Measurements from ENCODE around the gene MIDN.
A peak's percentile ranks its signal among the peaks of the same experiment; 100 is the strongest.

The MIDN gene

DNA sequence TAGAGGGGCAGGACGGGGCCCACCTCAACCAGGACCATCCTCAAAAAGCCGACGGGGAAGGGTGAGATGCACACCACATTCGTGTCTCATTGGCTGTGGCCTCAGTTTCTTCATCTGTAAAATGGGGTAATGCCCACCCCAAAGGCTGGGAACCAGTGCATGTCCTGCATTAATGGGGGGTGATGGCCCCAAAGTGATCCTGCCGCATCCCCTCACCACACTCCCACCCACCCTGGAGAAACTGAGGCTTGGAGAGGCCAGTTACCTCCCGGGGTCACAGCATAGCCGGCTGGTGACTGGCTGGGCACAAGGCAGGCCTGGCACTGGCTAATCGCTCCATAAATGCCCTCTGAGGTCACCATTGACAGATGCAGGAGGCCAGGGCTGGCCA, 640 bp upstream of the MIDN start:
- no peak for DNase-seq

DNA sequence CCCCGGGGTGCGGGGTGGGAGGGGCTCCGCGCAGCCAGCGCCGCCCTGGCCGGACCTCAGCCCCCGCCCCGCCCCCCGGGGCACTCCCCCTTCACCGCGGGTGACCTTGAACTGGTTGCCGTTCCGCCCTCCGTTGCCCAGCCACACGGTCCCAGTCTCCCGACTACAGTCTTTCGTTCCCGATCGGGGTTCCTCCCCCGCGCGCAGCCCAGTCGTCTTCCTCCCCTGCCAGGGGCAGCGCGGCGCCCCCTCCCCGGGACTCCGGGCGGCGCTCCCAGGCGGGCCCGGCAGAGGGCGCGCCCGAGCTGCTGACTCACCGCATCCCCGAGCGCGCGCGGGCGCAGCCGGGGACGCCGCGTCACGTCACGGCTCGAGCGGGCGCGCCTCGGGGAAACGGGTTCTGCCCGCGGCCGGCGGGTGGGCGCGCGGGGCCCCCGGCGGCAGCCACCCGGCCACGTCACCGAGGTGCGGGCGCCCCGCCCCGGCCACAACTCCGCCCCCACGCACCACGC, 459 bp downstream of the MIDN start:
- peak; percentile 65 for DNase-seq

DNA sequence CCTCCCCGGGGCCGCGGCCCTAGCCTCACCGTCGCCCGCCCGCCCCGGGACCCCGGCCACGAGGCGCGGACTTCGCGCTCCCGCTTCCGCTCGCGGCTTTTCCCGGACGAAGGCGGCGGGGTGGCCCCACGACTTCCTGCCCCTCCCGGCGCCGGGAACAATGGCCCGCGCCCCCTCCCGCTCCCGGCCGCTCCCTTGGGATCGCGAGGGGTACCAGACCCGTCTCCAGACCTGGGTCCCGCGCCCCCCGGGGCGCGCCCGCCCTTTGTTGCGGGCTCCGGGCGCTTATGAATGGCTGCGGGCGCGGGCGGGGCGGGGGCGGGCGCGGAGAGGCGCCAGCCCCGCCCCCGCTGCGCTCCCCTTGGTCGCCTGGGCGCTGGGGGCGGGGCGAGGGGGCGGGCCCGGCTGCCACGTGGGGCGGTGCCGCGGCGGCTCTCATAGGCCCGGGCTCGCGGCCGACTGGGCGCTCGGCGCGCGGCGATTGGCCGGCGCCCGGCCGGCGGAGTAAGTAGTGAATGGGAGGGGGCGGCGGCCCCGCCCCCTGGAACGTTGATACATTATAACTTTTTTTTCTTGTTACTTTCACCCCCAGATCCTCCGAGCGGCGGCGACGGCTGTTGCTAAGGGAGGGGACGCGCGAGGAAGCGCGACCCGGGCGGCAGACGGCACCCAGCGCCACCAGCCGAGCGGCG, 1.1 kb downstream of the MIDN start:
- peak; percentile 95 for DNase-seq

DNA sequence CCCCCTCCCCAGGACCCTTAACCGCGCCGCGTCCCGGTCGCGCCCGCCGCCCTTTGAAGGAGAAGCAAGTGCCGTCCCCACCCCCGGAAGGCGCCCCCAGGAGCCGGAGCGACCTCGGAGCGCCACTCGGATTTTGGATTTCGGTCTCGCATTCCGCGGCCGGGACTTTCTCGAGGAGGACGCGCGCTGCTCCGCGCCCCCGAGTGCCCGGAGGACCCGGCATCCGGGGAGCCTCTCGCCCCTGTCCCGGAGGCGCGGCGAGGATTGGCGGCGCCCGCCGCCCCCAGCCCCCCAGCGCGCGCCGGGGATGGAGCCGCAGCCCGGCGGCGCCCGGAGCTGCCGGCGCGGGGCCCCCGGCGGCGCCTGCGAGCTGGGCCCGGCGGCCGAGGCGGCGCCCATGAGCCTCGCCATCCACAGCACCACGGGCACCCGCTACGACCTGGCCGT, 1.6 kb downstream of the MIDN start:
- DNase-seq, result no peak

DNA sequence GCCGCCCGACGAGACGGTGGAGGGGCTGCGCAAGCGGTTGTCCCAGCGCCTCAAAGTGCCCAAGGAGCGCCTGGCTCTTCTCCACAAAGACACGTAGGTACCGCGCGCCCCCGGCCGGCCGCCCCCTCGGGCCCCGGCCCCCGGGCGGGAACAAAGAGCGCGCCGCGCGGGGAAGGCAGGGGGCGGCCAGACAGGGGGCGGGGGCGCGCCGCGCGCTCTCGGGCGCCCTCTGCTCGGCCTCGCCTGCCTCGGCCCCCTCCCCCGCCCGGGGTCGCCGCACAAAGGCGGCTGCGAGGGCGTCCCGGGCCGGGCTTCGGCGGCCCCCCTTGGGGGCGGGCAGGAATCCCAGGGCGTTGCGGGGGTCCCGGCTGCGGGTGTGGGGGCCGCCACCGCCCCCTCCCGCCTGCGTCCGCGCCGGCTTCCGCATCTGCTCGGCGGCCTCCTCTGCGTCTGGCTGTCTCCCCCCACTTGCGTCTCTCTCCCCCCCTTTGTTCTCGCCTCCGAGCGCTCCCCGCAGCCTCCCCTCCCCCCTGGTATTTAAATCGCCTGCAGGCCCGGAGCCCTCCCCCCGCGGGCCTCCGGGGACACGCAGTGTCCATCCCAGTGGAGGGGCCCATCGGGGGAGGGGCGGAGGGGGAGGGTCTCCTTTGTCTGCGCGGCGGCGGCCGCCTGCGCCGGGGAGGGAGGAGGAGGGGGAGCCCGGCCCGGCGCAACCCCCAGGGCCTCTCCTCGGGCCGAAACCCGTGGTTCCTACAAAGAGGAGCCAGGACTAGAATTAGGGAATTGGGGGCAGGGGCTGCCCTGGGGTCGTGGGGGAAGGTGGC, 2.3 kb downstream of the MIDN start:
- DNase-seq, result peak; percentile 43

DNA sequence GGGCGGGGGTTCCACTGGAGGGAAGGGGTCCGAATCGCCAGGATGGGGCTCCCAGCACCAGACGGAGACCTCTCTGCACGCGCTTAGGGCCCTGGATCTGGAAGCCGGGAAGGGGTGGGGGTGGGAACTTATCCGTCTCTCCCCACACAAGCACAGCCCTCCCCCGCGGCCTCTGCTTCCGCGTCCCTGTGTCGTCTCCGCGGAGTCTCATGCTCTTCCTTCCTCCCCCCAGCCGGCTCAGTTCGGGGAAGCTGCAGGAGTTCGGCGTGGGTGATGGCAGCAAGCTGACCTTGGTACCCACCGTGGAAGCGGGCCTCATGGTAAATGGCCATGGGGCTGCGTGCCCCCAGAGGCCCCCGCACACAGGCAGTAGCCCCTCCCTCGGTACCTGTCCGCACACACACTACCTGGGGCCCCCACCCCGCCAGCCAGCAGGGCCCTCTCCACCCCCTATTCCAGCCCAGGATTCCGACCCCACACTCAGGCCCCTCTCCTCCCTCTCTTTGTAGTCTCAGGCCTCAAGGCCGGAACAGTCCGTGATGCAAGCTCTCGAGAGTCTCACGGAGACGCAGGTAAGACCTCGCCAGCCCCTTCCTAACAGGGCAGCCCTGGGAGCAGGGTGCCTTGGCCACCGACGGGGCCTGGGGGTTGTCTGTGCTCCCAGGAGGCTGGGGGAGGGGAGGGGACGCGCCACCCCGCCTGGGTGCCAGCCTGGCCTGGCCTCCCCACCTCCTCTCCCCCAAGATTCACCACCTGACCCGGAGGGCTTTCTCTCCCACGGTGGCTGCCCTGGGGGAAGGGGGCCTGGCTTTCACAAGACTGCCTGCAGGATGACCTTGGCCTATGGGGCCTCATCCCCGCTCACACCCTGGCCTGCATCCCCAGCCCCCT, 3.2 kb downstream of the MIDN start:
- DNase-seq, result peak; percentile 76

DNA sequence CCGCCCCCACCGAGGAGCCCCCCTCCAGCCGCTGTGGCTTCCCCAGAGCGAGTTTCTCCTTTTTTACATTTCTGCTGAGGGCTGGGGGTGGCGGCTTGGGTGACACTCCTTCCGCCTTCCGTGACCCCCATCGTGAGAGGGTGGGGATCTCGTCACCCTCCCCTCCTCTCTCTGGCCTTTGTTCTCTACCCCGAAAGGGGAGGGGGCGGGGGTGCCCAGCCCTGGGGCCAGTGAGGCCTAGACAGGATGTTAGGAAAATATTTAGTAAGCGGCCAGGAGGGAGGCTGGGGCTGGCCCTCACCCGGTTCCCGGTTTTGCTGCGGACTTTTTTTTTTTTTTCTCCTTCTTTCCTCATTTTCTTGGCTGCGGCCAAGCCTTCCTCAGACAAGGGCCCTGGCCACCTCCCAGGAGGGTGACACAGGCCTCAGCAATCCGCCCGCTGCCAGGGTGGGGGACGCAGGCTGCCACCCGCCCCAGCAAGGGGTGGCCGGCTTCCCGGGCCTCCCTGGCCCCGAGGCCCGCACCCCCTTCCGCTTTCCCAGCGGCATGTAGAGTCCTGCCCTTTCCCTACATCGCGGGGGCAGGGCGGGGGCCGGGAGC, 3.9 kb downstream of the MIDN start:
- peak; percentile 65 for DNase-seq

DNA sequence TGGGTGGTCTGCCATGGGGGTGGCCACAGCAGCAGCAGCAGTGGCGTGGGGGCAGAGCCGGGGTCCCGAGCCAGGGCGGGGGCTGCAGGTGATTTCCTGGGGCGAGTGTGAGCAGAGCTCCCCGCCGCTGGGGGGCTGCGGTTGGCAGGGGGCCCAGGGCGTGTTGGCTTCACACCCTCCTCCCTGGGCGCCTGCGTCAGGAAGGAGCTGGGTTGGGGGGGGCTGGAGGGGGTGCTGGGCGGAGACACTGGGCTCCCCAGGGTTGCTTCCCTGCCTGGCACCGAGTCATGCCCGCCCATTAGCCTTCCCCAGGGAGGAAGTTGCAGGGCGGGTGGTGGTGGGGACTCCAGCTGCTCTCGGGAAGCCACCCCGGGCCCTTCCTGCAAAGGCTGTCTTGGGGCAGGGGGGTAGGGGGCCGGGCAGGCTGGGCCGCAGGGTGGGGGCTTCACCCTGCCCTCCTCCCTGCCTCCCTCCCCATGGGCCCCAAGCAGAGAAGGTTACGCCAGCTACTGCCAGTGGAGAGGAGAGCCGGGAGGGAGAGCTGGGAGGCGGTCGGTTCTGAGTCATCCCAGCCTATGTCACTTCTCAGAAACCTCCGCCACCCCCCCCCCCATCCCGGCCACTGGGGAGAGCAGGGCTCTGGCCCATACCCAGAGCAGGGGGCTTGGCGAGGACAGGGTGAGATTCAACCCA, 4.6 kb downstream of the MIDN start:
- peak; percentile 90 for DNase-seq

DNA sequence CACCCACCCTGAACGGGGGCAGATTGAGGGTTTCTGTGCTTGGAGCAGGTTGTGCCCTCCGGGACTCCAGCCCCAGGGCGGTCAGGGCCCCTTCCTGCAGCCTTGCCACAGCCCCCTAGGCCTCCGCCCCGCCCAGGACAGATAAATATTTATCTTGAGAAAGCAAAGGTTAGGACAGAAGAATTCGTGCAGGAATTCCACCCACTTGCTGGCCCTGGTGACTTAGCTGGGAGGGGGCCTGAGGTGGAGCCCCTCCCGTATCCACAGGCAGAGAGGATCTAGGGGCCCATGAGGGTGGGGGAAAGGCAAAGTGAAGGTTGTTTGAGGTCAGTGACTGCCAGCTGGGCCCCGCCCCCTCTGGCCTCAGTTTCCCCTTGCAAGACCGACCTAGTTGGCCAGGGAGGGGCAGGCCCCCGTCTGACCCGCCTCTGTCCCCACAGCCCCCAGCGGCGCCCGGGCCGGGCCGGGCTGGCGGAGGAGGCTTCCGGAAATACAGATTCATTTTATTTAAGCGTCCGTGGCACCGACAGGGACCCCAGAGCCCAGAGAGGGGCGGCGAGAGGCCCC, 5.2 kb downstream of the MIDN start:
- DNase-seq, result no peak

DNA sequence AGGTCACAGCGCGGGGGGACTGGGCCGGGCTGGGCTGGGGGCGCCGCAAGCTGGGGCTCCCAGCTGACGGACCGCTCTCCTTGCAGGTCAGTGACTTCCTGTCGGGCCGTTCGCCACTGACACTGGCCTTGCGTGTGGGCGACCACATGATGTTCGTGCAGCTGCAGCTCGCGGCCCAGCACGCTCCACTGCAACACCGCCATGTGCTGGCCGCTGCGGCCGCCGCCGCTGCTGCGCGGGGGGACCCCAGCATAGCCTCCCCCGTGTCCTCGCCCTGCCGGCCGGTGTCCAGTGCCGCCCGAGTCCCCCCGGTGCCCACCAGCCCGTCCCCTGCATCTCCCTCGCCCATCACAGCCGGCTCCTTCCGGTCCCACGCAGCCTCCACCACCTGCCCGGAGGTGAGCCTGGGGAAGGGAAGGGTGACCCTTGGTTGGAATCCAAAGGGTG, 5.7 kb downstream of the MIDN start:
- DNase-seq, result no peak

DNA sequence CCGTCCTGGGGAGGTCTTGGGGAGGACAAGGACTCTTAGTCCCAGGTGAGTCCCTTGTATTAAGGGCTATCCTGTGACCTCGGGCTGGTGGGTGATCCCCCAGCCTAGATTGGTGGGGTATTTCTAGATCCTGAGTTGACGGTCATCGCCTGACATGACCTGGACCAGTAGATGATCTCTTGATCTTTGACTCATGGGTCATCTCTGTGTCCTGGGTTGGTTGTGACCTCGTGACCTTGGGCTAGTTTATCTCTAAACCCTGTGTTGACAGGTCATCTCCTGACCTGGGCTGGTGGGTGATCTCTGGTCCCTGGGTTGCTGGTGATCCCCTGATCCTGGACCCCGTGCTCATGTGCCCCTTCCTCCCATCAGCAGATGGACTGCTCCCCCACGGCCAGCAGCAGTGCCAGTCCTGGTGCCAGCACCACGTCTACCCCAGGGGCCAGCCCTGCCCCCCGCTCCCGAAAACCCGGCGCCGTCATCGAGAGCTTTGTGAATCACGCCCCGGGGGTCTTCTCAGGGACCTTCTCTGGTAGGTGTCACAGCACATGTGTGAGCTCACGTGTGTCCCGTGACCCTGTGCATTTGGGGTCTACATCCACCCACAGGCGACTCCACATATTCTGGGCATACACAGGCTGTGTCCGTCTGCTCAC, 6.3 kb downstream of the MIDN start:
- DNase-seq, result no peak

DNA sequence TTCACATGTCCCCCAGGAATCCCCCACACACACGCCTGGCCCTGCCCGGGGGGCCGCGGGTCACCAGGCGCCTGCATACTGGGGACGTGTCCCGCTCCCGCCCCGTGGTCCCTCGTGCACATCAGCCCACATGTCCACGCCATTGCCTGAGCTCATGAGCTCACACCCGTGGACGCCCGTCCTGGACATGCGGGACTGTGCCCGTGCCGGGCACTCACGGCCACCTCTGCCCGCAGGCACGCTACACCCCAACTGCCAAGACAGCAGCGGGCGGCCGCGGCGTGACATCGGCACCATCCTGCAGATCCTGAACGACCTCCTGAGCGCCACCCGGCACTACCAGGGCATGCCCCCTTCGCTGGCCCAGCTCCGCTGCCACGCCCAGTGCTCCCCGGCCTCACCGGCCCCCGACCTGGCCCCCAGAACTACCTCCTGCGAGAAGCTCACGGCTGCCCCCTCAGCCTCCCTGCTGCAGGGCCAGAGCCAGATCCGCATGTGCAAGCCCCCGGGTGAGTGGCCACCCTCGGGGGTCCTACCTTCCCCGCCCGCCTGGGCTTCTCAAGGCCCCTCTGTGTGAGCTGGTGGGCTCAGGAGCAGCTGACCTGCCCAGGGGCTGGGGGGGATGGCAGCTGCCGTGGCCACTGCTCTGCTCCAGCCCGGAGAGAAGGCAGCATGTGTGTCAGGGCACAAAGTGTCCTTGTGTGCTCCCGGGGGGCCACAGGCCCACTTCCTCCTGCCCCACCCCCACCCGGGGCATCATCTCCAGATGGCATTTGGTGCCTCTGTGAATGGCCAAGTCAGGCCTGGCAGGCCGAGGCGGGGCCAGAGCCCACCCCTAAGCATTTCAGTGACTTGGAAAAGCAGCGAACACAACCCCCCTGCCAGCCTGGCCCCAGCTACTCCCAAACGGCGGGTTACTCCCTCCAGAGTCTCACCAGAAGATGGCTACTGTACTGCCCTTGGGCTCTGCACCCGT, 7.1 kb downstream of the MIDN start:
- DNase-seq, result no peak

DNA sequence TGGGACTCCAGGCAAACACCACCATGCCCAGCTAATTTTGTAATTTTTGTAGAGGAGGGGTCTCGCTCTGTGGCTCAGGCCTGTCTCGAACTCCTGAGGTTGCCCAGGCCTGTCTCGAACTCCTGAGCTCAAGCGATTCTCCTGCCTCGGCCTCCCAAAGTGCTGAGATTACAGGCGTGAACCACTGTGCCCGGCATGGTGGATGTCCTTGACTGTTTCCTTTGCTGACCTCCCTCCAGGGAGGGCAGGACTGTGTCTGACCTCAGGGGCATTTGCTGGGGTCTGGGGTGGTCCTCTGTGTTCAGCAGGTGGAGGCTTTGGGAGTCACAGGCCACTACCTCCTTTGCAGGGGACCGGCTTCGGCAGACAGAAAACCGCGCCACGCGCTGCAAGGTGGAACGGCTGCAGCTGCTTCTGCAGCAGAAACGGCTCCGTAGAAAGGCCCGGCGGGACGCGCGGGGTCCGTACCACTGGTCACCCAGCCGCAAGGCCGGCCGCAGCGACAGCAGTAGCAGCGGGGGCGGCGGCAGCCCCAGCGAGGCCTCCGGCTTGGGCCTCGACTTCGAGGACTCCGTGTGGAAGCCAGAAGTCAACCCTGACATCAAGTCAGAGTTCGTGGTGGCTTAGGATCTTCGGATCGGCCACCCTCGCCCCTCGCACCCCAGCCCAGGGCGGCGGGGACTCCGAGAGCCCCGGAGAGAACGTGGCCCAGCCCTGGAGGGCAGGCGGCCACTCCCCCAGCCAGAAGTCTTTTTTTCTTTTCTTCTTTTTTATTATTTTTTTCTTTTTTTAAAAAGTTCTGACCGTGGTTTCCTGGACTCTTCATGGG, 8.5 kb downstream of the MIDN start:
- no peak for DNase-seq

DNA sequence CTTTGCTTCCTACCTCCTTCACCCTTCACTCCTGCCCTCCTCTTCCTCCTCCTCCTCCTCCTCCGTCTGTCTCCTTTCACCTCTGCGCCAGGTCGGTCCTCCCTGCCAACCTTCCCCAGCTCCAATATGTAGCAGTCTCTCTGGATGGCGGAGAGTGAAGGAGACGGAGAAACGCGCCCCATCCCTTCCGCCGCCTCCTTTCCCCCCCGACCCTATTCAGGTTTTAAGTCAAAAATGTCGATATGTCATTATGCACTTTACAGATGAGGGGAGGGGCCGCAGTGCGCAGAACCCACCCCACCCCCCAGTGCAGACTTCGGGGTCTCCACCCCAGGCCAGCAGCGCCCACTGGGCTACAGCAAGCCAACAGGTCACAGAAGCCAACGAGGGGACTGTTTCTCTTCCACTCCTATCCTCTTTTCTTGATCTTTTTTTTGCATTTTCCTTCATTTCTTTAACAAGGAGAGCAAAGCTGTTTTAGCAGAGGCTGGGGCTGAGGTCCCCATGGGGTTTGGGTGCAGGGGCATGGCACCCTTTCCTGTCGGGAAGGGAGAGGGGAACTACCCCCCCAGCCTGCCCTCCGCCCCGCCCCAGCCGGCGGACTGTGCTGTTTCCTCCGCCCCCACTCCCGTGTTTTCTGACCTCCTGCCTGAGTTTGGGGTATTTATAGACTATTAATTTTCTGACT, 9.2 kb downstream of the MIDN start:
- DNase-seq, result no peak

DNA sequence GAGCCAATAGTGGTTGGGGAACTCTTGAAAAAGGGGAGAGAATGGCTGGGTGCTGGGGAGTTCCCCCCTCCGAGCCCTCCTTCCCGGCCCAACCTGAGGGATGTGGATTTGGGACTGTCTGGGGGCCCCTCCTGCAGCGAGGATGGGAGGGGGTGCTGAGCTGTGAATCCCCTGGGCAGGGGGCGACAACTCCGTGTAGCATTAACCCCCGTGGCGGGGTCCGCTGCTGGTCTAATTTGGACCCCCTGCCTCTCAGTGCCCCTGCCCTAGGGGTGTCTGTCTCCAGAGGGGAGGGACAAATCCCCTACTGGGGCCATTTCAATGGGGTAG, 9.7 kb downstream of the MIDN start:
- no peak for DNase-seq

DNA sequence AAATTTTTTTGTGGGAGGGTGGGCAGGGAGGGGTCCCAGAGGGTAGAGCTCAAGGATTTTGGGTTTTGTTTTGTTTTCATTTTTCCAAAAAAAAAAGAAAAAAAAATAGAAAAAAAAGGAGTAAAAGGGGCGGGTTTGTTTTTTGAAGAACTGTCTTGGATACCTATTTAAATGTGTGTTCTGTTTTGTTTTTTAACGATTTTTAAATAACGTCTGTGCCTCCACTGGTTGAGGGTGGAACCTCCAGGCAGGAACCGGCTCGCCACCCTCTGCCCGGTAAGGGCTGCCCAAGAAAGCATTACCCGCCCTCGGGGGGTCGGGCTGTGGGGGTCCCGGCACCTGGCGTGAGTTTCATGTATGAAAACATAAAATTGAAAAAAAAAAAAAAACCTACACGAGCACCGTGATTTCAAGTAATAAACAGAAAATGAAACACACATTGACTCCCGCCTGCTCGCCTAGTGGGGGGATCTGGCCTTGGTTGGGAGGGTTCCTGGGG, 10.4 kb downstream of the MIDN start:
- DNase-seq, result no peak

DNA sequence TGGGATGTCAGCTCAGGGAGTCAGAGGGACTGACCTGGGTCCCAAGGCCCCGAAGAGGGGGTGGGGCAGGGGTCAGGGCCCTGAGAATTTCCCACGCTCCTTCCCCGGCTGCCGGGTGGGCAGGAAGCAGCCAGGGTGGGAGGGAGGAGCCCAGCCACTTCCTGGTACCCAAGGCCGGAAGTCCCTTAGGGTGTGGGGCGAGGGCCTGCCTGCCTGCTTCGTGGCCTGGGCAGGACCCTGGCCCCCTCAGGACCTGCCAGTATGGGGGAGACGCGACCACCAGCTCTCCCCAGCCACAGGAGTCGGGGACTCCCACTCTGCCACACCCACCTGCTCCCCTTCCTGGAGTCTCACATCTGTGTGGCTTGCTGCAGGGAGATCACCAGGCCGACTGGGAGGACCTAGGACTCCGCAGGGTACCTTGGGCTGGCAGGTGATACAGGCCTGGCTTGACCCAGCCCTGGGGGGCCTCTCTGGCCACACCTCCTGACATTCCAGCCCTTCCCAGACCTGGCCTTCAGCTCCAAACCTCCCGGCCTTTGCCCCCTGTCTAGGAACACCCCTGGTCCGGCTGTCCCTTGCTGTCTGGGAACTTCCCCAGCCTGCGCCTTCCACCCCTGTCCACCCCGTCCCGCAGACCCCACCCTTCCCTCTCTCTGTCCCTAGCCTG, 11.0 kb downstream of the MIDN start:
- peak; percentile 63 for DNase-seq

Data from hematopoietic multipotent progenitor cell treated with erythropoietin and hydrocortisone succinate and interleukin-3 and kit ligand, for 8 days (in vitro differentiated cells).